Mammary epithelial cell (primary cell): ENCODE measurements around the gene PRR20G.

Experiments
- CTCF ChIP-seq, 2 donors: IDR thresholded peaks in 1 of 2; conservative IDR thresholded peaks in 1 of 2; 2 replicates each; pipeline ENCODE4 v1.5.1; 2011 to 2012; ENCODE audit warnings: inconsistent platforms in 2 of 2, low read length in 2 of 2, mild to moderate bottlenecking in 2 of 2, control low read depth in 1 of 2, low read depth in 1 of 2; ENCODE audit not compliant: insufficient read depth in 1 of 2; ENCODE audit errors: extremely low read depth in 1 of 2
- EZH2 ChIP-seq: IDR thresholded peaks from 2 replicates; pipeline ENCODE4 v1.6.1; 2012; ENCODE audit warnings: low read length, inconsistent platforms, borderline replicate concordance

DNA sequence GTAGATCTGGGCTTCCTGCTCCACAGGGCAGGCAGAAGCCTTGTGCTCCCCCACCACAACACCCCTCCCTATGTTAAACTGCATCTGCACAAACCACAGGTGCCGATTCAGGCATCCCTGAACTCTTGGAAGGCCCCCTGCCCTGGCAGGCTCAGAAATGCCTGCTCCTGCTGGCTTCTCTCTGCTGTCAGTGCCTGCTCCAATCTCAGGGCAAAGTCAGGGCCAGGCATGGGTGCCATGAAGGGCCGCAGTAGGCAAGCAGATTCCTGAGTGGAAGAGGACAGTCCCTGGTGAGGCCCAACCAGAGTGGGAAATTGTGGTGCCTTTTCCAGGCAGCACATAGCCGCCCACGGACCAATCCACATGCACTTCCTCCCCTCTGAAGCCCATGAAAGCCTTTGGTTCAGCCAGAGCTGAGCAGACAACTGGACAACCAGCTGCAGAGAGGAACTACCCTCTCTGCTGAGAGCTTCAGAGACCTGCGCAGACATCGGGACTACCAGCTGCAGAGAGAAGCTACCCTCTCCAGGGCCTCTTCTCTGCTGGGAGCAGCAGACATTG lies 13.6 kb downstream of the PRR20G start:
- TF ChIP-seq CTCF (conservative IDR thresholded peaks at IDR 0.05 in 1 of 2, IDR thresholded peaks at IDR 0.05 in 1 of 2; ENCODE audit: extremely low read depth in 1 of 2, insufficient read depth in 1 of 2, low read depth in 1 of 2, low read length in 2 of 2) (no peak), EZH2 (no peak)
